B cell (primary cell): ENCODE results near the gene LIFR. TPM values are rescaled to one million over a fixed set of nuclear protein-coding genes. Genes with fewer than 3 reads are reported as not detected.

Experiments used
- ATAC-seq: fragments of 200-7000 bp; cut with Tn5 transposase; one replicate; pipeline ENCODE4 v1.10.0; 2021; ENCODE audit warnings: low read depth, mild to moderate bottlenecking, moderate number of reproducible peaks, moderate library complexity
- CTCF ChIA-PET: fragments of 350-600 bp; sonication (Branson Sonifier 250); formaldehyde crosslinking; loops from one replicate; lab custom pipeline; 2021; ENCODE audit warnings: antibody characterized with exemption, inconsistent platforms; lab: Charles Lee
- POLR2A ChIA-PET: fragments of 350-600 bp; sonication (Branson Sonifier 250); formaldehyde crosslinking; loops from one replicate; lab custom pipeline; 2021; ENCODE audit warnings: antibody characterized with exemption; lab: Charles Lee
- DNase-seq: peaks from one replicate; pipeline ENCODE4 v3.0.0; 2013
- H2AFZ ChIP-seq: 2 replicates; pipeline ENCODE4 v1.6.1; 2012; ENCODE audit warnings: mild to moderate bottlenecking, low read depth, low read length; ENCODE audit not compliant: insufficient read depth, poor library complexity, severe bottlenecking
- H3K27ac ChIP-seq, 2 donors: 1 replicate in 1 of 2; 2 replicates in 1 of 2; pipeline ENCODE4 v1.5.1; 2012 to 2013; ENCODE audit warnings: low read length in 2 of 2, mild to moderate bottlenecking in 2 of 2, moderate library complexity in 1 of 2
- H3K27me3 ChIP-seq, 4 experiments: fragments of 200-600 bp in 1 of 4; sonication (generic) in 1 of 4; replicated peaks in 1 of 4; 1 replicate in 2 of 4; 2 replicates in 2 of 4; pipeline versions ENCODE4 v1.6.1 to v1.7.0; 2013 to 2016; ENCODE audit warnings: low read length in 3 of 4, mild to moderate bottlenecking in 2 of 4, mixed read lengths in 1 of 4, moderate library complexity in 1 of 4; ENCODE audit not compliant: insufficient read depth in 4 of 4, control insufficient read depth in 3 of 4; ENCODE audit errors: control extremely low read depth in 1 of 4
- H3K36me3 ChIP-seq, 2 experiments: replicated peaks in 1 of 2; 1 replicate in 1 of 2; 2 replicates in 1 of 2; pipeline versions ENCODE4 v1.6.1 to v1.7.1; 2013; ENCODE audit warnings: low read length in 1 of 2; ENCODE audit not compliant: insufficient read depth in 2 of 2, control insufficient read depth in 1 of 2; ENCODE audit errors: control extremely low read depth in 1 of 2, extremely low read depth in 1 of 2
- H3K4me1 ChIP-seq, 2 donors: fragments of 200-600 bp in 1 of 2; sonication (generic) in 1 of 2; 1 replicate in 1 of 2; 2 replicates in 1 of 2; pipeline versions ENCODE4 v1.5.1 to v1.6.1; 2013 to 2017; ENCODE audit warnings: low read length in 2 of 2; ENCODE audit not compliant: control insufficient read depth in 2 of 2, insufficient read depth in 2 of 2
- H3K4me2 ChIP-seq: replicated peaks from 2 replicates; pipeline ENCODE3; 2012; ENCODE audit warnings: mild to moderate bottlenecking, low read depth, low read length; ENCODE audit not compliant: poor library complexity, severe bottlenecking
- H3K4me3 ChIP-seq, 5 experiments: fragments of 200-600 bp in 1 of 5; sonication (generic) in 1 of 5; 1 replicate in 3 of 5; 2 replicates in 2 of 5; pipeline versions ENCODE4 v1.5.1 to v1.7.0; 2011 to 2016; ENCODE audit warnings: low read length in 4 of 5, mild to moderate bottlenecking in 4 of 5, low read depth in 2 of 5, control low read depth in 1 of 5, moderate library complexity in 1 of 5; ENCODE audit not compliant: insufficient read depth in 1 of 5; ENCODE audit errors: control extremely low read depth in 1 of 5, extremely low read depth in 1 of 5
- H3K79me2 ChIP-seq: fragments of 200-600 bp; sonication (generic); one replicate; pipeline ENCODE4 v1.6.0; 2016; ENCODE audit warnings: low read length; ENCODE audit not compliant: control insufficient read depth, insufficient read depth
- H3K9ac ChIP-seq: fragments of 200-600 bp; sonication (generic); 2 replicates; pipeline ENCODE4 v1.6.1; 2017; ENCODE audit warnings: mild to moderate bottlenecking, low read length, moderate library complexity
- H3K9me3 ChIP-seq, 3 donors: one replicate each; pipeline versions ENCODE4 v1.6.1 to v1.7.1; 2013; ENCODE audit warnings: low read length in 2 of 3; ENCODE audit not compliant: control insufficient read depth in 2 of 3, insufficient read depth in 1 of 3; ENCODE audit errors: control extremely low read depth in 1 of 3
- H4K20me1 ChIP-seq: 2 replicates; pipeline ENCODE4 v1.6.0; 2012; ENCODE audit warnings: mild to moderate bottlenecking, low read length; ENCODE audit not compliant: insufficient read depth, control insufficient read depth, poor library complexity, severe bottlenecking
- H3K27ac Mint-ChIP-seq: one replicate; pipeline ENCODE4 v1.8.0; 2021; ENCODE audit warnings: mixed read lengths
- H3K27me3 Mint-ChIP-seq: one replicate; pipeline ENCODE4 v1.8.0; 2021; ENCODE audit warnings: mixed read lengths
- H3K4me1 Mint-ChIP-seq: one replicate; pipeline ENCODE4 v1.8.0; 2021; ENCODE audit warnings: mixed read lengths
- H3K4me3 Mint-ChIP-seq: one replicate; pipeline ENCODE4 v1.8.0; 2021; ENCODE audit warnings: mixed read lengths
- H3K9me3 Mint-ChIP-seq: one replicate; pipeline ENCODE4 v1.8.0; 2022; ENCODE audit warnings: mixed read lengths; ENCODE audit not compliant: insufficient read depth
- EZH2 ChIP-seq: IDR thresholded peaks from 2 replicates; pipeline ENCODE4 v1.6.1; 2012; ENCODE audit warnings: borderline replicate concordance, low read depth, mild to moderate bottlenecking, moderate library complexity, low read length; ENCODE audit not compliant: insufficient read depth, poor library complexity, severe bottlenecking
- WGBS: methylation state at CpG from one replicate; pipeline ENCODE4 v1.1.5; 2013; ENCODE audit warnings: missing lambda C conversion rate; ENCODE audit not compliant: insufficient coverage; 5-methylcytosine and 5-hydroxymethylcytosine counted together
- intact Hi-C: fragments of 100-400 bp; cut with micrococcal nuclease; formaldehyde crosslinking; loops from one replicate; pipeline ENCODE4 v1.10.0; 2022
- polyA plus RNA-seq: library from polyadenylated mRNA; depleted of rRNA; stranded (reverse); fragments of >200 nt; gene quantifications from 2 replicates; pipeline ENCODE4 v1.2.3, GENCODE V29; 2012
- total RNA-seq, 2 donors: library from RNA; stranded (reverse); fragments of 120-200 nt in 1 of 2; gene quantifications; 1 replicate in 1 of 2; 2 replicates in 1 of 2; pipeline versions ENCODE4 v1.2.3 to v1.2.4, GENCODE V29; 2013 to 2022
- TF ChIP-seq, protein P1 (sequence below): fragments of 200-600 bp; IDR thresholded peaks from one replicate; pipeline ENCODE4 v1.8.0; 2022; ENCODE audit warnings: antibody characterized with exemption, mild to moderate bottlenecking

Gene LIFR
- total and polyA plus RNA-seq, 2 donors (not counting 1 experiment from before 2014, with no cell fraction given): not detected

DNA sequence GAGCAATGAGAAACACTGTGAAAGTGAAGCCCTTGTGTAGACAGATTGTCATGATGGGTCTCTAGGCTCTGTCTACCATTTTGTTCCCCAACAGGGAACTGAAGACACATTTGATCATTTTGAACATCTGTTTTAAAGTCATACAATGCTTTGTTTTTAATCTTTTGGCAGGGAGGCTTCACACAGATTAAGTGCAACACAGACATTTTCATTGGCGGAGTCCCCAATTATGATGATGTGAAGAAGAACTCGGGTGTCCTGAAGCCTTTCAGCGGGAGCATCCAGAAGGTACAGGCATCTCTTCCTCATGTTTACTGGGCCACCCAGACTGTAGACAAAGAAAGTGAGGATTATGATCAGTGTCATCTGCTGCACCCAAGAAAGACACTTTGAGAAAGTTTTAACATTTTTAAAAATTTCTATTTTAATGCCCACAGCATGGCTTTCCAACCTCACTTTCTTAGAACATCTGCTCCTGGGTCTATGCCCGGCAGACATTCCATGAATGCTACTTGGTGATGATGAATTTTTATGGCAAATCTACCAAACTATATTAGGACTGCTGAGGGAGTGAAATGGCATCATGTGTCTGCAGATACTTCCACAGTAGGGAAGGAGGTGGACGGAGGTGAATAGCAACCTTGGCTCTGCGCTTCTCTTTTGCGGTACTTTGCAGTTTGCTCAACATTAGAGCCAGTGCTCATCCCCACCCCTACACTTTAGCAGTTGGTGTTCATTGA is 121.3 kb downstream of the LIFR start:
- intact Hi-C loops: no loop called here
- Mint-ChIP-seq H3K9me3 (no peaks in the 10 kb centered on the region), H3K27me3 (peaks cover 61% of the 10 kb centered on the region), H3K27ac (no peak overlapping the region), H3K4me1 (no peaks in the 10 kb centered on the region), H3K4me3 (no peak overlapping the region)
- Histone ChIP-seq H3K4me1 (no peaks in the 10 kb centered on the region), H3K4me2 (no peak overlapping the region), H2AFZ (no peak overlapping the region), H3K36me3 (no peaks in the 10 kb centered on the region), H4K20me1 (no peaks in the 10 kb centered on the region), H3K79me2 (no peaks in the 10 kb centered on the region), H3K4me3 (no peak overlapping the region), H3K27me3 (peaks cover 0 to 57% (median 14%) of the 10 kb centered on the region in 4 experiments), H3K9me3 (no peaks in the 10 kb centered on the region), H3K9ac (no peak overlapping the region), H3K27ac (no peak overlapping the region)
- ChIA-PET POLR2A (no interaction called here), CTCF (interaction anchor here (1.1 kb wide), 1 partner anchor 14 kb away, joined by 3 read pairs; no protein-coding TSS in a partner anchor)
- no peak for ATAC-seq
- TF ChIP-seq EZH2: no peak
- TF ChIP-seq, protein P1, sequence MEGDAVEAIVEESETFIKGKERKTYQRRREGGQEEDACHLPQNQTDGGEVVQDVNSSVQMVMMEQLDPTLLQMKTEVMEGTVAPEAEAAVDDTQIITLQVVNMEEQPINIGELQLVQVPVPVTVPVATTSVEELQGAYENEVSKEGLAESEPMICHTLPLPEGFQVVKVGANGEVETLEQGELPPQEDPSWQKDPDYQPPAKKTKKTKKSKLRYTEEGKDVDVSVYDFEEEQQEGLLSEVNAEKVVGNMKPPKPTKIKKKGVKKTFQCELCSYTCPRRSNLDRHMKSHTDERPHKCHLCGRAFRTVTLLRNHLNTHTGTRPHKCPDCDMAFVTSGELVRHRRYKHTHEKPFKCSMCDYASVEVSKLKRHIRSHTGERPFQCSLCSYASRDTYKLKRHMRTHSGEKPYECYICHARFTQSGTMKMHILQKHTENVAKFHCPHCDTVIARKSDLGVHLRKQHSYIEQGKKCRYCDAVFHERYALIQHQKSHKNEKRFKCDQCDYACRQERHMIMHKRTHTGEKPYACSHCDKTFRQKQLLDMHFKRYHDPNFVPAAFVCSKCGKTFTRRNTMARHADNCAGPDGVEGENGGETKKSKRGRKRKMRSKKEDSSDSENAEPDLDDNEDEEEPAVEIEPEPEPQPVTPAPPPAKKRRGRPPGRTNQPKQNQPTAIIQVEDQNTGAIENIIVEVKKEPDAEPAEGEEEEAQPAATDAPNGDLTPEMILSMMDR: no peak
- no CpG with 5 or more reads among the region's 7 CpGs for WGBS
- no peak for DNase-seq

DNA sequence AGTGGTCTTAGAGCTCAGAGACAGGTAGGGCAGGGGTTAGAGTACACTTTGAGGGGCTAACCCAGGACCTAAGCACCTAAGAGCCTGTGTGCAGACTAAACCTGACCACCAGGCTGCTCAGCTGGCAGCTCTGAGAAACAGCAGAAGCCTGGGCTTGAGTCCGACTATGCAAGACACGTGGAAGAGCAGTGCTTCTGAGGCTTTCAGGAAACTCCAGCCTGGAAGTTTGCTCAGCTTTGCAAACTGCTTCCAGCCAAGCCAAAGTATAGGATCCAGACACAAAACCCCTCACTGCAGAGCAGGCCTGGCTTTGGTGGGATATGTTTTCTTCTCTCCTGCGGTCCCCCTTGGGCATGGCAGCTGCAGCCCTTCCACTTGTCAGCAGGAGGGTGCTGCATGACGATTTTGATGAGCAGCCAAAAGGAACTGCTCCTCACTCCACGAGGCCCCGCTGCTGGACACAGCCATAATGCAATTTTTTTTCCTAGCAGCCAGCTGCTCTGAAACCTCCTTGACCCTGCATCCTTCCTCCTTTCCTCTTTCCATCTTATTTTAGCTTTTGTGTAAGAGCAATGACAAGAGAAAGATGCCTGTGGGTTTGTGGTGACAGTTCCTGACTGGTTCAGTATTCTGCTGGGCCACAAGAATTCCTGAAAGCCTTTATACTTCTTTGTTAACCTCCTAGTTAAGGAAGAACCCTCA is 123.1 kb downstream of the LIFR start:
- intact Hi-C loops: no loop called here
- CTCF ChIA-PET: interaction anchor here (2.6 kb wide), 1 partner anchor 9 kb away, joined by 20 read pairs; no protein-coding TSS in a partner anchor
- H3K9ac ChIP-seq: no peak overlapping the region
- Mint-ChIP-seq H3K27ac (no peak overlapping the region), H3K4me3 (no peak overlapping the region), H3K4me1 (no peaks in the 10 kb centered on the region), H3K27me3 (peaks cover 62% of the 10 kb centered on the region), H3K9me3 (no peaks in the 10 kb centered on the region)
- no peak overlapping the region for H3K4me2 ChIP-seq
- no peaks in the 10 kb centered on the region for H3K36me3 ChIP-seq
- no peaks in the 10 kb centered on the region for H3K79me2 ChIP-seq
- H2AFZ ChIP-seq: no peak overlapping the region
- POLR2A ChIA-PET: no interaction called here
- no peaks in the 10 kb centered on the region for H3K9me3 ChIP-seq
- DNase-seq (no peak), ATAC-seq (no peak)
- no peak for TF ChIP-seq EZH2
- TF ChIP-seq, protein P1: no peak
- no peaks in the 10 kb centered on the region for H4K20me1 ChIP-seq
- H3K27ac ChIP-seq: no peak overlapping the region
- H3K4me3 ChIP-seq: no peak overlapping the region
- H3K27me3 ChIP-seq: peaks cover 0 to 43% (median 7%) of the 10 kb centered on the region in 4 experiments
- 17% methylated on average over 5 of the region's 6 CpGs for WGBS
- H3K4me1 ChIP-seq: no peaks in the 10 kb centered on the region
